DMS 273 (cell line): Measurements from ENCODE around the gene HTD2.
A peak's percentile ranks its signal among the peaks of the same experiment; 100 is the strongest.
"Not testable (repeated sequence)": the region's sequence is repeated elsewhere in the genome, so short reads cannot be mapped to it uniquely, and the experiment has no call there.

Source experiments
- DNase-seq: peaks from one replicate; lab custom pipeline; 2025; ENCODE audit not compliant: unreplicated experiment; lab: John Stamatoyannopoulos, UW

HTD2 gene

GRCh38 chr3:58305882-58306711, at the start of gene HTD2, which contains the start of gene RPP14:
TSS of gene HTD2 (plus strand) at chr3:58306520. CDS start at chr3:58317614, 11,094 bp downstream.
TSS of gene RPP14 (plus strand) at chr3:58306245. CDS start at chr3:58310330, 4,085 bp downstream.
- DNase-seq: peak; percentile 98

GRCh38 chr3:58258392-58259055, 47.8 kb upstream of the HTD2 start:
- no peak for DNase-seq

GRCh38 chr3:58260261-58260731, 46.0 kb upstream of the HTD2 start:
- no peak for DNase-seq

GRCh38 chr3:58260733-58261132, 45.6 kb upstream of the HTD2 start:
- peak; percentile 10 for DNase-seq

- no peak for DNase-seq
These were observed 44.2 kb upstream of the HTD2 start for GRCh38 chr3:58261954-58262666.

GRCh38 chr3:58266577-58266976, 39.7 kb upstream of the HTD2 start:
- DNase-seq: peak; percentile 82

GRCh38 chr3:58267543-58267942, 38.8 kb upstream of the HTD2 start:
- DNase-seq: not testable (repeated sequence)

- DNase-seq: no peak
These were observed 37.0 kb upstream of the HTD2 start for GRCh38 chr3:58269356-58269755.

GRCh38 chr3:58270485-58270884, 35.8 kb upstream of the HTD2 start:
- no peak for DNase-seq

GRCh38 chr3:58271901-58272501, 34.3 kb upstream of the HTD2 start:
- no peak for DNase-seq

GRCh38 chr3:58272891-58273290, 33.4 kb upstream of the HTD2 start:
- DNase-seq: no peak

- DNase-seq: not testable (repeated sequence)
These were observed 33.0 kb upstream of the HTD2 start for GRCh38 chr3:58273362-58273761.

- DNase-seq: no peak
These were observed 32.2 kb upstream of the HTD2 start for GRCh38 chr3:58274027-58274614.

GRCh38 chr3:58281069-58281468, 25.3 kb upstream of the HTD2 start:
- no peak for DNase-seq

- DNase-seq: no peak
These were observed 21.0 kb upstream of the HTD2 start for GRCh38 chr3:58285334-58285733.

- no peak for DNase-seq
These were observed 19.0 kb upstream of the HTD2 start for GRCh38 chr3:58287354-58287753.

GRCh38 chr3:58288011-58288728, 18.1 kb upstream of the HTD2 start:
- no peak for DNase-seq

- not testable (repeated sequence) for DNase-seq
These were observed 17.2 kb upstream of the HTD2 start for GRCh38 chr3:58288964-58289613.

GRCh38 chr3:58290446-58290845, 15.9 kb upstream of the HTD2 start:
- DNase-seq: not testable (repeated sequence)
